Hepatocyte (in vitro differentiated cells): ENCODE measurements around the gene MYH6.

Experiments
- CTCF ChIP-seq: fragments of 200-600 bp; sonication (generic); IDR thresholded peaks from 2 replicates; pipeline ENCODE4 v1.5.1; 2016; ENCODE audit warnings: antibody characterized with exemption, mild to moderate bottlenecking; ENCODE audit not compliant: poor library complexity
- EZH2 ChIP-seq: fragments of 200-600 bp; sonication (generic); IDR thresholded peaks from 2 replicates; pipeline ENCODE4 v1.6.1; 2016; ENCODE audit warnings: antibody characterized with exemption, mild to moderate bottlenecking, borderline replicate concordance
- EZH2phosphoT487 ChIP-seq: fragments of 200-600 bp; sonication (generic); IDR thresholded peaks from one replicate; pipeline ENCODE4 v1.6.1; 2018; ENCODE audit warnings: antibody characterized with exemption, mild to moderate bottlenecking, low read depth, moderate library complexity; ENCODE audit not compliant: unreplicated experiment, severe bottlenecking

GRCh38 chr14:23402296-23403138, 5.6 kb downstream of the MYH6 start:
- TF ChIP-seq EZH2phosphoT487 (no peak), CTCF (no peak), EZH2 (no peak)
